AG20443 (cell line): ENCODE data around the gene ODF2.
A peak's percentile ranks its signal among the peaks of the same experiment; 100 is the strongest.
"Not testable (repeated sequence)": the region's sequence is repeated elsewhere in the genome, so short reads cannot be mapped to it uniquely, and the experiment has no call there.

Experiments used
- DNase-seq: peaks from one replicate; pipeline ENCODE4 v3.0.0; 2012; ENCODE audit warnings: low spot score, mixed read lengths

Gene ODF2

DNA sequence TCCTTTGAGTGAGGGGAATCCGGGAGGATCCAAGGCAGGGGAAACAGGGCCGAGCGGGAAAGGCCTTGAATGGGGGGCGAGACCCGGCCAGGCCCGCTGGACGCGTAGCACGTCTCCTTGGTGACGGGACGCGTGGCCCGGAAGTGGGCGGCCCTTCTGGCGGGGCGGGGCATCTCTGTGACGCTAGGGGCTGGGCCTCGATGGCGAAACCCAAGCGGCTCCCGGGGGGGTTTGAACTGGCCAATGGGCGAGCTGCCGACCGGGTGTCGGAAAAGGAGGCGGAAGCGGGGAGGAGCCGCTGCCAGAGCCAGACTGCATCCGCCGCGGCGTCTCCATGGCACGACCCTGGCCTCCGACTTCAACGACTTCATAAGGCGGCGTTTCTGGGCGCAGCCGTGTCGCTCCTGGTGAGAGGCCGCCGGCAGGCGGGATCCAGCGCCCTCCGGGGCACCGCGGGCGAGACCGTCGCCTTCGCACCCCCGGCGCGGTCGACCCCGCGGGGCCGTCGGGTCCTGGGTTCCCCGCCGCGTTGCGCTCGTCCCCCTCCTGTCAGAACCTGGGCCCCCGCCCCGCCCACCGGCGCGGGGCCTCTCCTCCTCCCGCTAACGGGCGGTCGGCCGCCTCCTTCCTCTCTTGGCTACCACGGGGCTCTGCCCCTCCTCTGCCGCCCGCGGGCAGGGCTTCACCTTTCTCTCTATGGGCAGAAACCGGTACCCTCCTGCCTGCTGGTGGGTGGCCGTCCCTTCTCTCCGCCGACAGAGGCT, at the start of gene ODF2:
Gene ODF2 (plus strand): TSS at position 158 of the 764 bp plus-strand sequence. CDS start 86 bp downstream, at position 244.
- peak; percentile 99 for DNase-seq

DNA sequence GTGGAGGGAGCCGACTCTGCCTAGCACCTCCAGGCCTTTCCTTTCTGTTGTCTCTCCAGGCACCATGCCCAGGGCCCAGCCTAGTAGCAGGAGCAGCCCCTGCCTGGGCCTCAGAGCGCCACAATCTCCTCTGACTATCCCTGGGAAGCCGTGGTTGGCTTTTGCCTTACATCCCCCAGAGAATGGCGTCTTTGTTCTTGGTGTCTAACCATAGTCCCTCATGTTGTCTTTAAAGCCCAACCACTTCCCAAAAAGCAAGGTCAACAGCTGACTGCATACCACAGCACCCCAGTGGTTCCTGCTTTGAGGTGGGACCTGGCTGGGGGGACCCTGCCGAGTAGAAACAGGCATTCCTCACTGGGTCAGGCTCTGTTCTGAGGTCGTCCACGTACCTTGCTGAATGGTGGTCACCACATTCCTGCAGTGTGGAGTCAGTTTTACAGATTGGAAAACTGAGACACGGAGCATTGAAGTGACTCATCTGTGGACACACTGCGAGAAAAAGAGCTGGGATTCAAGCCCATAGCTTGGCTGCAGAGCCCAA, 48.9 kb upstream of the ODF2 start:
- no peak for DNase-seq

GRCh38 chr9:128408963-128409431, 46.8 kb upstream of the ODF2 start:
- no peak for DNase-seq

DNA sequence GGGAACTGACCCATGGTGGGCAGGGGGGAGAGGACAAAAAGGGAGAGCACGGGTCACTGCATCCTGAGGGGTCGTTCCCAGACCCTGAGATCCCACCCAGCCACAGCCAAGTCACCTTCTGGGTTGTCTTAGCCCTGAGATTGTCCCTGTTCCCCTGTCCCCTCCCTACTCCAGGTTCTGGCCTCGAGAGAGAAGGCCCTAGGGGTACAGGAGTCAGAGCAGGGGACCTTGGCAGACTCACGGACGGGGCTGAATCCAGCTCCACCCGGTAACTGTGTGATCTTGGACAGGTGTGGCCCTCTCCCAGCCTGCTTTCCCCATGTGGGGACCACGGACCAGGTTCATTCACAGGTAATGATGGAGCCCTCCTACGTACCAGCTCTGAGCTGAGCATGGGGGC, 46.4 kb upstream of the ODF2 start:
- DNase-seq: no peak

- peak; percentile 67 for DNase-seq
Observed at GRCh38 chr9:128409978-128410377, 45.8 kb upstream of the ODF2 start.

DNA sequence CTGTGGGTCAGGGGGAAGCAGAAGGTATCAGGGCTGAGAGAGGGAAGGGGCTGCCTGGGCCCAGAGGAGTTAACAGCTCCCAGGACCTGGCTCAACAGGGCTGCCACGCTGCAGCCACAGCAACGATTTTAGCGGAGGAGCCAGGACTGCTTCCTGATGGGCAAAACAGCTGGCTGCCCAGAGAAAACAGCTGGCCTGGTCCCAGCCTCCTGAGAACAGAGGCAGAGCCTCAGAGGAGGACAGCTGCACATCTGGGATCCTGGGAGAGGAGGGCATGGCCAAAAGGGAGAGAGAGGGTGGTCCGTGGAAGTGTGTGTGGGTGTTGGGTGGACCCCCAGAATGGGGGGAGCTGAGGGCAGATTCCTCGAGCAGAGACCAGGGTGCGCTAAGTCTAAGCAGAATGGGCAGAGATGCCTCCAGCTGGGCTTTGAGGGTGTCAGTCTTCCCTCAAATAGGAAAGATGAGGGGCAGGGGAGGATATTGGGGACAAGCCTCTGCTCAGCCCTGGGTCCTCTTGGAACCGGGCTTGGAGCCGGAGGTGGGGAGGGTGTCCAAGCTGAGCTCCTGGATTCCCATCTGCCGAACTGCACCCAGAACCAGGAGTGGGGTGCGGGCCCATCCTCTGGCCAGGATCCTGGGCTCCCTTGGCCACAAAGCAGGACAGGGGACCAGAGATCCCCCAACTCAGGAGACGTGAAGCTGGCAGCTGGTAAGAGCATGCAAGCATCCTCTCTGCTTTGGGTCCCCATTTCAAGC, 44.3 kb upstream of the ODF2 start:
- DNase-seq: no peak

DNA sequence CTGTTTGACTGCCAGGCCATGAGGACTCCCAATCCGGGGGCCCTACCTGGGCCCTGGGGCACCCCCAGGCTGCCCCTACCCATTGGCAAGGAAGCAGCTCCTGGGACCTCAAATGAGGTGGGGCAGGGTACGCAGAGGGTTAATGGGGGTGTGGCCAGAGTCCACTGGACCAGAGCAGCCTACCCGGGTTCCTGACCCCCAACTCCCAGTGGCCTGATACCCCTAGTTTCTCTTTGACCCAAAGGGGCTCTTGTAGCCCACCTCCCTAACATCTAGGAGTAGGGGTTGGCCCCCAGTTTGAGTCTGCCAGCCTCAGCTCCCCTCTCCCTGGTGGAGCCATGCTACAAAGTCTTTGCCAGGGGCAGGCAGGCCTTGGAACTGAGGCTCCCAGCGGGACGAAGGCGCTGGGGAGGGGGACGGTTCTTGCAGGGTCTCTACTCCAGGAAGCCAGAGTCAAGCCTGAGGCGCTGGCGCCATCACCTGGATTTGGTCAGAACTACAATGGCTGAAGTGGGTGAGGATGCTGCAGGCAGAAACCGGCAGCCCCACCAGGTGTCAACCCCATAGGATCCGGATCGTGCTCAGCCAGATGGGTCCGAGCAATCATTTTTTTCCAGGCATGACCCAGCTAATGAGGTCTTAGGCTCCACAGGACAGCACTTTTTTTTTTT, 43.6 kb upstream of the ODF2 start:
- peak; percentile 46 for DNase-seq

- DNase-seq: not testable (repeated sequence)
Observed at GRCh38 chr9:128413728-128414127, 42.1 kb upstream of the ODF2 start.

DNA sequence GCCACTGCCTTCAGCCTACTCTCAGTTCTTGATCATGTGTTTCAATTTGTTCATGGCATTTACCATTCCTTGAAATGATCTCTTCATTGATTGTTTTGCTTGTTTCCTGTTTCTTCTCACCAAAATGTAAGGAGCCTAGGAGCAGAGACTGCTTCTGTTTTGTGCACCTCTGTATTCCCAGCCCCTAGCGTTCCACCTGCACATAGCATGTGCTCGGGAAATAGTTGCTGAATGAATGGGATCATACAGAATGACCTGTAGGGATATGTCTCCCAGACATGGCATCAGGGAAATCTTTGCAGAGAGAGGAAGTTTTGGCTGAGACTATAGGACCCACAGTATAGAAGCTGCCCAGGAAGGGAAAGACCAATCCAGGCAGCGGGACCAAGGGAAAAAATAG, 41.3 kb upstream of the ODF2 start:
- DNase-seq: no peak

GRCh38 chr9:128415281-128415680, 40.5 kb upstream of the ODF2 start:
- no peak for DNase-seq

DNA sequence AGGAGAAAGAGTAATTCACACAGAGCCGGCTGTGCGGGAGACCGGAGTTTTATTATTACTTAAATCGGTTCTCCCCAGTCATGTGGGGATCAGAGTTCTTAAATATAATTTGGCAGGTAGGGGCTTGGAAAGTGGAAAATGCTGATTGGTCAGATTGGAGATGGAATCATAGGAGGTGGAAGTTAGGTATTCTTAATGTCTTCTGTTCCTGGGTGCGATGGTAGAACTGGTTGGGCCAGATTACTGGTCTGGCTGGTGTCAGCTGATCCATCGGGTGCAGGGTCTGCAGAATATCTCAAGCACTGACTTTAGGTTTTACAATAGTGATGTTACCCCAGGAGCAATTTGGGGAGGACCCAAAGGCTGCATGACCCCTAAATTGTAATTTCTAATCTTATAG, 39.8 kb upstream of the ODF2 start:
- no peak for DNase-seq

DNA sequence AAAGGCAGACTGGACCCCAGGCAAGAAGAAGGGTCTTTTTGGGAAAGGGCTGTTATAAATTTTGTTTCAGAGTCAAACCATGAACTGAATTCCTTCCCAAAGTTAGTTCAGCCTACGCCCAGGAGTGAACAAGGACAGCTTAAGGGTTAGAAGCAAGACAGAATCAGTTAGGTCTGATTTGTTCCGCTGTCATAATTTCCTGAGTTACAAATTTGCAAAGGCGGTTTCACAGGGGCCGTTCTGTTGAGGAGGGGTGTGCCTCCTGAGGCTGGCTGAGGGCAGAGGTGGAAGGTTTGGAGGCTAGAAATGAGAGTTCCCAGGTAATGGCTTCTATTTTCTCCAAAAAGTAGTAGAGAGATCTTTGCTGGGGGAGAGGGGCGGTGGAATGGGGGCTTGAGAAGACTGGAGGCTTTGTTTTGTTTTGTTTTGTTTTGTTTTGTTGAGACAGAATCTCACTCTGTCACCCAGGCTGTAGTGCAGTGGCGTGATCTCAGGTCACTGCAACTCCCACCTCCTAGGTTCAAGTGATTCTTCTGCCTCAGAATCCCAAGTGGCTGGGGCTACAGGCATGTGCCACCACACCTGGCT, 39.3 kb upstream of the ODF2 start:
- no peak for DNase-seq

GRCh38 chr9:128419061-128419925, 36.5 kb upstream of the ODF2 start:
- no peak for DNase-seq

DNA sequence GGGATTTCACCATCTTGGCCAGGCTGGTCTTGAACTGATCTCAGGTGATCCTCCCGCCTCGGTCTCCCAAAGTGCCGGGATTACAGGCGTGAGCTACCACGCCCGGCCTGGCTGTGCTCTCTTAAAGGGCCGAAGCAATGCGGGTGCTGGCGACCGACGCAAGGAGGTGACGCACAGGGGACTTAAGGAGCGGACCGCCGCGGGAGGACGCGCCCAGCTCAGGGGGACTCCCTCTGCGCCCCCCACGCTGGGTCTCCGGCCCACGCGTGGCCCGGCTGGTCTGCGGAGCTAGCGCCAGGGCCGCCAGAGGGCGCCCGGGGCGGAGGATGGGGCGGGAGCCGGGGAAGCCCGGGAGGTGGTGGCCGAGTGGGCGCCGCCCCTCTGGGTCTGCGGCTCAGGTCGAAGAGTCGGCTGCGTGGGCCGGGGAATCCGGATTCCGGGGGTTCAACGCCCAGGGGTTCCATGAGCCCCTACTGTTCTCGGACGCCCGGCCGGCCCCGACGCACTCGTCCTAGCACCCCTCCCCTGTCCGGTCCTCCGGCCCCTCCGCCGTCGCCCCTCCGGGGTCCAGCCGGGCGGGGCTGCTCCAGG, 35.7 kb upstream of the ODF2 start:
- peak; percentile 94 for DNase-seq

- peak; percentile 95 for DNase-seq
Observed at GRCh38 chr9:128420651-128421481, 34.9 kb upstream of the ODF2 start, which contains the start of gene CERCAM. TSS of gene CERCAM (plus strand) at chr9:128420857. CDS start at chr9:128420878, 21 bp downstream.

DNA sequence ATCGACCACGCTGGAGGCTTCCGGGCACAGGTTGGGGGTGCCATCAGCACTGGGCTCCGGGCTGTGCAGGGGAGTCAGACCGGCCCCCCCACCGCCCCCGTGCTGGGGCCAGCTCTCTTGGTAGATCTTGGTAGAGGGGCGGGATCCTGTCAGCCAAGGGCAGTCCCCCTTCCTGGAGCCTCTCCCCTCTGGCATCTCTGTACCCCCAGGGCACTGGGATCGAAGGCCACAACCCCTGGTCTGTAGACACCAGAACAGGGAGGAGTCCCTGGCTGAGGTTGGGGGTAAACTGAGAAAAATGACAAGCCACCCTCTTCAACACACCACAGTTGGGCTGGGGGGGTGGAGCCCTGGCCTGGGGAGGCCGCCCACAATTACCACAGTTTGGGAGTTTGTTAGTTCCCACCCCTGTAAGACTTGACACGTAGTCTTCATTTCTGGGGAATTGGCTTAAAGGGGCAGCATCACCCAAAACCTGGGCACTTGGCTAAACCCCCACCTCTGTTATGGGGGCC, 34.3 kb upstream of the ODF2 start:
- DNase-seq: peak; percentile 85

GRCh38 chr9:128422022-128422782, 33.6 kb upstream of the ODF2 start:
- DNase-seq: not testable (repeated sequence)

DNA sequence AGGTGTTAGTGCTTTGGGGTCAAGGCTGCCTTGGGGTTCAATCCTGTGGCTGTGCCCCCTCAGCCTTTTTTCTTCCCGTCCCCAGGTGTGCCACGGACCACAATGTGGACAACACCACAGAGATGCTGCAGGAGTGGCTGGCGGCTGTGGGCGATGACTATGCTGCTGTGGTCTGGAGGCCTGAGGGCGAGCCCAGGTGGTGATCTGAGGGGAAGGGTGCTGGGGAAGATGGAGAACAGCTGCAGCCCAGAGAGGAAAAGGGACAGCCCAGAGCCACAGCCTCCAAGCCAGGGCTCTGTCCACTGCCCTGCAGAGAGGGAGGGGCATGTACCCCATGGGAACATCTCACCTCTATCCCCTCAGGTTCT, 33.0 kb upstream of the ODF2 start:
- DNase-seq: no peak

GRCh38 chr9:128423356-128423755, 32.5 kb upstream of the ODF2 start:
- not testable (repeated sequence) for DNase-seq
